ENCODE results near the gene CCDC92.
A peak's percentile ranks its signal among the peaks of the same experiment; 100 is the strongest.

The CCDC92 gene

DNA sequence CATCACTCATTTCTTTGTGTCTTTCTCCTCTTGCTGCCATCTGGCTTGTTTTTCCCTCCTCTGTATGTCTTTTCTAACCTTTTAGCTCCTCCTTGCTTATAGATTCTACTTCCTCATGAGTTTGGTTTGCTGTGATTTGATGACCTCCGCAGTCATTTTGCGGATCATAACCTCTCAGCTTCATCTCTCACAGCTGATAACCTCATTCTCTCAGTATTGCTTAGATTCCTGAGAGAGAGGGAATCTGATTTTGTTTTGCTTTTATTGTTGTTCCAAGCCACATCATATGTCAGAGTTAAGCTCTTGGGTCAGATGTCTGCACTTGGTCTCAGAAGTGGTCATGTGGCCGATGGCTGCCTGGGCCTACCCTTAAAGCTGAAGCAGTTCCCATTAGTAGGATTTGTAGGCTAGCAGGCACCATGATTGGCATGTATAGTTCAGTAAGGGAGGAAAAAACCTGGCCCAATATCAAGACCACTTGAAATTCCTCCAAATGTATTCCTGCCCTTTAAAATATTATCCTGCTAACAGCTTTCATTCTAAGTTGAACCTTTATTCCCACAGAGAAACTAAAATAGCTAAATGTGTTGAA, 13.8 kb upstream of the CCDC92 start:
- no peak overlapping the region for H3K4me3 ChIP-seq (ENCODE audit: low read length)
- H3K27me3 ChIP-seq (ENCODE audit: insufficient read depth, low read length): no peaks in the 10 kb centered on the region
- no peaks in the 10 kb centered on the region for H3K4me1 ChIP-seq (ENCODE audit: insufficient read depth, low read length)
- peaks cover 28% of the 10 kb centered on the region for H3K36me3 ChIP-seq (ENCODE audit: insufficient read depth, low read depth, low read length)
- H3K27ac ChIP-seq (ENCODE audit: low read length): no peak overlapping the region
- no peak overlapping the region for H3K9ac ChIP-seq (ENCODE audit: low read depth, low read length)
- H3K9me3 ChIP-seq (ENCODE audit: insufficient read depth, low read depth, low read length): no peaks in the 10 kb centered on the region

- Histone ChIP-seq H3K36me3 (ENCODE audit: insufficient read depth, low read depth, low read length) (peaks cover 20% of the 10 kb centered on the region), H3K9ac (ENCODE audit: low read depth, low read length) (no peak overlapping the region)
Observed at GRCh38 chr12:123984903-123985302, 12.3 kb upstream of the CCDC92 start.

DNA sequence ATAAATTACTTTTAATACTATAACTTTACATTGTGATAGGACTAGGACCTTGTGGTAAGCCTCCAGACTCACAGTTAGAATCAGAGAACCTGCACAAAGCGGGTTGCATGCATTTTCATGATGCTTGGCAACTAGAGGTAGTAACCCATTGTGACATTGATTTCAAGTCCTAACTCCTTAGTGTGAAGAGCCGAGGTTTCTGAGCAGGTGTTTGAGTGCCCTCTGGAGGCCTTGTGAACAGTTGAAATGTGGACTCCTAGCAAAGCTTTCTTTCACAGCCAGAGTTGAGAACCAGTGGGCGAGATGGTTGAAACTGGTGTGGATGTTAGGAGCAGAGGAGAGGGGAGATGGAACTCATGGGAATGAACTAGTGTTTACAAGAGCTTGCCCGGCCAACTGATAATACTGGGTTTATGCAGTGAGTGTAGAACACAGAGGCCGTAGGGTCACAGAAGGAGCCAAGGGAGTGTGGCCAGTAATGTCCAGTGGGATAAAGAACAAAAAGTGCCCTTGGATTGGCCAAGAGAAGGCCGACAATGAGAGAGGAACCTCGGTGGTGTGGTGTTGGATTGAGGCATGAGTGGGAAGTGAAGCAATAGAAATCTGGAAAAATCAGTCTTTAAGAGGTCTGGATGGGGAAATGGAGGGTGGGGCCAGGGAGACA, 11.3 kb upstream of the CCDC92 start:
- Histone ChIP-seq H3K9me3 (ENCODE audit: insufficient read depth, low read depth, low read length) (no peaks in the 10 kb centered on the region), H3K27ac (ENCODE audit: low read length) (no peak overlapping the region), H3K4me1 (ENCODE audit: insufficient read depth, low read length) (no peaks in the 10 kb centered on the region), H3K9ac (ENCODE audit: low read depth, low read length) (no peak overlapping the region), H3K36me3 (ENCODE audit: insufficient read depth, low read depth, low read length) (peaks cover 12% of the 10 kb centered on the region; the same call in 1 of the 2 replicates), H3K27me3 (ENCODE audit: insufficient read depth, low read length) (no peaks in the 10 kb centered on the region), H3K4me3 (ENCODE audit: low read length) (no peak overlapping the region)

More at GRCh38 chr12:123984903-123985302, 12.3 kb upstream of the CCDC92 start:
- Histone ChIP-seq H3K4me3 (ENCODE audit: low read length) (no peak overlapping the region), H3K27me3 (ENCODE audit: insufficient read depth, low read length) (no peaks in the 10 kb centered on the region), H3K9me3 (ENCODE audit: insufficient read depth, low read depth, low read length) (no peaks in the 10 kb centered on the region), H3K4me1 (ENCODE audit: insufficient read depth, low read length) (no peaks in the 10 kb centered on the region), H3K27ac (ENCODE audit: low read length) (no peak overlapping the region)

DNA sequence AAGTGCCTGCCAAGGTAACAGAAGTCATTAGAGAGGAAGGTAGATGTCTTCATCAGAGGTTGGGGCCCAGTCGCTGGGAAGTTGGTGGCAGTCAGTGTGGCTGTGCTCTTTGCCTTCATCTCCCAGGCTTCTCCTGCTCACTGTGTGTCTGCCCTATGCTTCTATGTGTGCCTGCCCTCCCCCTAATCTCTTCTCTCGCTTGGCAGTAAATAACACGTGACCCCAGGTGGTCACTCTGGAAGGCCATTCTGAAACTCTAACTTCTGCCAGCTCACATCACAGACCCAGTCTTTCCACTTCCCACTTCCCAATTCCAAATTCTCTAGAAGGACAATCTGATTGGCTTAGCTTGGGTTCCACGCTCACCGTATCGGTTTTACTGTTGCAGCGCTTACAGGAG, 9.6 kb upstream of the CCDC92 start:
- H3K36me3 ChIP-seq (ENCODE audit: insufficient read depth, low read depth, low read length): no peaks in the 10 kb centered on the region
- no peak overlapping the region for H3K4me3 ChIP-seq (ENCODE audit: low read length)
- H3K9me3 ChIP-seq (ENCODE audit: insufficient read depth, low read depth, low read length): no peaks in the 10 kb centered on the region
- no peaks in the 10 kb centered on the region for H3K27me3 ChIP-seq (ENCODE audit: insufficient read depth, low read length)
- no peaks in the 10 kb centered on the region for H3K4me1 ChIP-seq (ENCODE audit: insufficient read depth, low read length)
- no peak overlapping the region for H3K27ac ChIP-seq (ENCODE audit: low read length)
- H3K9ac ChIP-seq (ENCODE audit: low read depth, low read length): no peak overlapping the region

- no peak overlapping the region for H3K9ac ChIP-seq (ENCODE audit: low read depth, low read length)
- H3K4me1 ChIP-seq (ENCODE audit: insufficient read depth, low read length): peaks cover 3% of the 10 kb centered on the region; the same call in 1 of the 2 replicates
- H3K9me3 ChIP-seq (ENCODE audit: insufficient read depth, low read depth, low read length): no peaks in the 10 kb centered on the region
- H3K27me3 ChIP-seq (ENCODE audit: insufficient read depth, low read length): peaks cover 19% of the 10 kb centered on the region
- no peak overlapping the region for H3K4me3 ChIP-seq (ENCODE audit: low read length)
- H3K36me3 ChIP-seq (ENCODE audit: insufficient read depth, low read depth, low read length): 0 out of 2 replicates have a peak, but pooled peaks cover 5% of the 10 kb centered on the region
- H3K27ac ChIP-seq (ENCODE audit: low read length): no peak overlapping the region
Observed at GRCh38 chr12:123979566-123979965, 6.9 kb upstream of the CCDC92 start.

- Histone ChIP-seq H3K9ac (ENCODE audit: low read depth, low read length) (no peak overlapping the region), H3K27ac (ENCODE audit: low read length) (no peak overlapping the region), H3K9me3 (ENCODE audit: insufficient read depth, low read depth, low read length) (no peaks in the 10 kb centered on the region), H3K36me3 (ENCODE audit: insufficient read depth, low read depth, low read length) (0 out of 2 replicates have a peak, but pooled peaks cover 5% of the 10 kb centered on the region), H3K4me1 (ENCODE audit: insufficient read depth, low read length) (peaks cover 5% of the 10 kb centered on the region; the same call in 1 of the 2 replicates), H3K27me3 (ENCODE audit: insufficient read depth, low read length) (peaks cover 34% of the 10 kb centered on the region), H3K4me3 (ENCODE audit: low read length) (no peak overlapping the region)
Observed at GRCh38 chr12:123976227-123976826, 3.7 kb upstream of the CCDC92 start.

DNA sequence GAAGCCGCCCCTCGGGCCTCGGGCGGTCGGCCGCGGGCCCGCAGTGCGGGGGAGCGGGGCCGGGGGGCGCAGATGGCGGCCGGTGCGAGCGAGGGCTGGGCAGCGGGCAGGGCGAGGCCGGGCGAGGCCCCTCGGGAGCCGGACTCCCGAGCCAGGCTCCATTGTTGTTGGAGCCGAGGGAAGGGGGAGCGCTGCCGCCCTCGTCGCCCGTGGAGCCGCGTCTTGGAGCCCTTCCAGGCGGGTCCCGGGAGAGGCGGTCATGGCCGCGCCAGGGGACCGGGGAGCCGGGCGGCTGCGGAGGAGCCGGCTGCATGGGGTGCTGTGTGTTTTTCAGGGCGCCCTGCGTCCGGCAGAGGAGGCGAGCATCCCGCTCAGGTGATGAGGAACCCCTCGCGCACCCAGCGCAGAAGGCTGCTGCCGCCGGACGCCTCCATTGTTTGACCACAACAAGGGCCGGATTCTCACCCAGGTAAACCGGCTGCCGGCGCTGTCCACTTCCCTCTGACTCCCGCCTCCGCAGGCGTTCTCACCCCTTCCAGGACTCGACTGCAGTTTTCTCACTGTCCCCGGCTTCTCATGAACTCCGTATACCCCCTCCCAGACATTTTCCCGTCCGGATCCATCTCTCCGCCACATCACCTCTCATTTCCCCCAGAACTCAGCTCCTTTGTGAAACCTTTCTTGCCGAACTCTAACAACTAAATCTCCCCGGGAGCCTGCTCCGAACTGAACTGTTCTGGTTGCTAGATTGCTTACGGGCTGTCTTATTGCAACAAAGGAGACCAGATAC, 1.1 kb upstream of the CCDC92 start:
- peak overlapping the region; percentile 83 for H3K4me3 ChIP-seq (ENCODE audit: low read length)
- H3K27ac ChIP-seq (ENCODE audit: low read length): no peak overlapping the region
- no peaks in the 10 kb centered on the region for H3K9me3 ChIP-seq (ENCODE audit: insufficient read depth, low read depth, low read length)
- peaks cover 8% of the 10 kb centered on the region; the same call in 1 of the 2 replicates for H3K4me1 ChIP-seq (ENCODE audit: insufficient read depth, low read length)
- H3K9ac ChIP-seq (ENCODE audit: low read depth, low read length): peak overlapping the region; percentile 64; the same call in 1 of the 2 replicates
- 0 out of 2 replicates have a peak, but pooled peaks cover 5% of the 10 kb centered on the region for H3K36me3 ChIP-seq (ENCODE audit: insufficient read depth, low read depth, low read length)
- H3K27me3 ChIP-seq (ENCODE audit: insufficient read depth, low read length): peaks cover 60% of the 10 kb centered on the region

- Histone ChIP-seq H3K27ac (ENCODE audit: low read length) (no peak overlapping the region), H3K9me3 (ENCODE audit: insufficient read depth, low read depth, low read length) (no peaks in the 10 kb centered on the region), H3K4me3 (ENCODE audit: low read length) (peak overlapping the region; percentile 48), H3K4me1 (ENCODE audit: insufficient read depth, low read length) (peaks cover 8% of the 10 kb centered on the region; the same call in 1 of the 2 replicates), H3K36me3 (ENCODE audit: insufficient read depth, low read depth, low read length) (0 out of 2 replicates have a peak, but pooled peaks cover 5% of the 10 kb centered on the region), H3K27me3 (ENCODE audit: insufficient read depth, low read length) (peaks cover 78% of the 10 kb centered on the region), H3K9ac (ENCODE audit: low read depth, low read length) (no peak overlapping the region)
Observed at GRCh38 chr12:123971770-123972456, 718 bp downstream of the CCDC92 start.

- Histone ChIP-seq H3K9me3 (ENCODE audit: insufficient read depth, low read depth, low read length) (no peaks in the 10 kb centered on the region), H3K36me3 (ENCODE audit: insufficient read depth, low read depth, low read length) (0 out of 2 replicates have a peak, but pooled peaks cover 5% of the 10 kb centered on the region), H3K4me1 (ENCODE audit: insufficient read depth, low read length) (peaks cover 8% of the 10 kb centered on the region; the same call in 1 of the 2 replicates), H3K27ac (ENCODE audit: low read length) (no peak overlapping the region), H3K4me3 (ENCODE audit: low read length) (peak overlapping the region; percentile 48), H3K27me3 (ENCODE audit: insufficient read depth, low read length) (peaks cover 81% of the 10 kb centered on the region), H3K9ac (ENCODE audit: low read depth, low read length) (no peak overlapping the region)
Observed at GRCh38 chr12:123971449-123971769, 1.2 kb downstream of the CCDC92 start.

DNA sequence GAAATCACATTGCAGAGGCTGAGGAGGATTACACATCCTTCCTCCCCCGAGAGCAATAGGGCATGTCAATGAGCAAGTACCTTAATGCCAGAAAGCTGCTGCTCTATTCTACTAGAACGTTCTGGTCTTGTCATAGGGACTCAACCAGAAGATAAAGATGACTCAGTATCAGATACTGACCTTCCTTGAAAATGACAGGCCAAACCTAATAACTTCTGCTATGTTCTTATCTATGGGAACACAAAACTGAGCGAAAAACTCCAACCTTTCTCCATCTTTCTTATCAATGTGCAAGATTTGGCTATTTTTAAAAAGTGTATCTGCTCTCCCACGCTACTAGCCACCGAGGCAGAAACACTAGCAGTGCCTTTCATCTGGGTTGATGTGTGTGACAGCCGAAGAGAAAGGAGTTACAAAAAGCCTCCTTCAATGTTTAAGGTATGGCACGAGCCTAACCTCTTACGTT, 5.5 kb downstream of the CCDC92 start:
- no peaks in the 10 kb centered on the region for H3K36me3 ChIP-seq (ENCODE audit: insufficient read depth, low read depth, low read length)

GRCh38 chr12:123966596-123966995, 6.0 kb downstream of the CCDC92 start:
- Histone ChIP-seq H3K9me3 (ENCODE audit: insufficient read depth, low read depth, low read length) (no peaks in the 10 kb centered on the region), H3K27me3 (ENCODE audit: insufficient read depth, low read length) (peaks cover 100% of the 10 kb centered on the region), H3K27ac (ENCODE audit: low read length) (no peak overlapping the region)

More for the DNA sequence above, 5.5 kb downstream of the CCDC92 start:
- H3K4me3 ChIP-seq (ENCODE audit: low read length): no peak overlapping the region
- H3K9me3 ChIP-seq (ENCODE audit: insufficient read depth, low read depth, low read length): no peaks in the 10 kb centered on the region
- no peak overlapping the region for H3K27ac ChIP-seq (ENCODE audit: low read length)
- peaks cover 4% of the 10 kb centered on the region; the same call in 1 of the 2 replicates for H3K4me1 ChIP-seq (ENCODE audit: insufficient read depth, low read length)
- H3K9ac ChIP-seq (ENCODE audit: low read depth, low read length): no peak overlapping the region
- H3K27me3 ChIP-seq (ENCODE audit: insufficient read depth, low read length): peaks cover 97% of the 10 kb centered on the region

More at GRCh38 chr12:123966596-123966995, 6.0 kb downstream of the CCDC92 start:
- H3K4me1 ChIP-seq (ENCODE audit: insufficient read depth, low read length): peaks cover 4% of the 10 kb centered on the region; the same call in 1 of the 2 replicates
- no peak overlapping the region for H3K4me3 ChIP-seq (ENCODE audit: low read length)
- H3K9ac ChIP-seq (ENCODE audit: low read depth, low read length): no peak overlapping the region
- H3K36me3 ChIP-seq (ENCODE audit: insufficient read depth, low read depth, low read length): no peaks in the 10 kb centered on the region

Measured in iPS-20b (cell line).